Parathyroid adenoma (tissue), 2 donors: ENCODE measurements around the gene TECTB.

Experiments
- H2AFZ ChIP-seq: fragments of 300-600 bp; sonication (generic); one replicate; pipeline ENCODE4 v1.7.0; 2017; ENCODE audit warnings: antibody characterized with exemption, mild to moderate bottlenecking
- H3K27ac ChIP-seq: fragments of 300-600 bp; sonication (generic); one replicate; pipeline ENCODE4 v1.7.0; 2017
- H3K27me3 ChIP-seq: fragments of 300-600 bp; sonication (generic); one replicate; pipeline ENCODE4 v1.7.0; 2017; ENCODE audit warnings: low read length; ENCODE audit not compliant: control insufficient read depth, insufficient read depth
- H3K36me3 ChIP-seq: fragments of 300-600 bp; sonication (generic); one replicate; pipeline ENCODE4 v1.7.0; 2017; ENCODE audit warnings: low read length; ENCODE audit not compliant: control insufficient read depth, insufficient read depth
- H3K4me1 ChIP-seq: fragments of 300-600 bp; sonication (generic); one replicate; pipeline ENCODE4 v1.7.0; 2017; ENCODE audit warnings: control low read depth
- H3K4me2 ChIP-seq: fragments of 300-600 bp; sonication (generic); one replicate; pipeline ENCODE4 v1.7.0; 2017; ENCODE audit warnings: low read length
- H3K4me3 ChIP-seq: fragments of 300-600 bp; sonication (generic); one replicate; pipeline ENCODE4 v1.7.0; 2017; ENCODE audit warnings: low read depth, low read length
- H3K79me2 ChIP-seq: fragments of 300-600 bp; sonication (generic); one replicate; pipeline ENCODE4 v1.7.0; 2017; ENCODE audit warnings: control low read depth
- H3K9ac ChIP-seq: fragments of 300-600 bp; sonication (generic); one replicate; pipeline ENCODE4 v1.7.0; 2017; ENCODE audit warnings: mild to moderate bottlenecking
- H3K9me3 ChIP-seq: fragments of 300-600 bp; sonication (generic); one replicate; pipeline ENCODE4 v1.7.0; 2017; ENCODE audit warnings: low read length; ENCODE audit not compliant: control insufficient read depth
- CTCF ChIP-seq: fragments of 300-600 bp; sonication (generic); IDR thresholded peaks from one replicate; pipeline ENCODE4 v1.7.0; 2017; ENCODE audit warnings: antibody characterized with exemption, mild to moderate bottlenecking
- donor health status: primary hyperparathyroidism.

Gene TECTB

GRCh38 chr10:112333452-112333851 lies 50.3 kb downstream of the TECTB start:
- TF ChIP-seq CTCF = no peak
- H3K27me3 ChIP-seq = no peaks in the 10 kb centered on the region
- H3K4me2 ChIP-seq = no peak overlapping the region
- H3K79me2 ChIP-seq = no peaks in the 10 kb centered on the region
- no peak overlapping the region for H2AFZ ChIP-seq
- H3K9ac ChIP-seq = no peak overlapping the region
- H3K27ac ChIP-seq = no peak overlapping the region
- H3K9me3 ChIP-seq = no peaks in the 10 kb centered on the region
- H3K4me1 ChIP-seq = no peaks in the 10 kb centered on the region
- H3K36me3 ChIP-seq = no peaks in the 10 kb centered on the region
- no peak overlapping the region for H3K4me3 ChIP-seq

DNA sequence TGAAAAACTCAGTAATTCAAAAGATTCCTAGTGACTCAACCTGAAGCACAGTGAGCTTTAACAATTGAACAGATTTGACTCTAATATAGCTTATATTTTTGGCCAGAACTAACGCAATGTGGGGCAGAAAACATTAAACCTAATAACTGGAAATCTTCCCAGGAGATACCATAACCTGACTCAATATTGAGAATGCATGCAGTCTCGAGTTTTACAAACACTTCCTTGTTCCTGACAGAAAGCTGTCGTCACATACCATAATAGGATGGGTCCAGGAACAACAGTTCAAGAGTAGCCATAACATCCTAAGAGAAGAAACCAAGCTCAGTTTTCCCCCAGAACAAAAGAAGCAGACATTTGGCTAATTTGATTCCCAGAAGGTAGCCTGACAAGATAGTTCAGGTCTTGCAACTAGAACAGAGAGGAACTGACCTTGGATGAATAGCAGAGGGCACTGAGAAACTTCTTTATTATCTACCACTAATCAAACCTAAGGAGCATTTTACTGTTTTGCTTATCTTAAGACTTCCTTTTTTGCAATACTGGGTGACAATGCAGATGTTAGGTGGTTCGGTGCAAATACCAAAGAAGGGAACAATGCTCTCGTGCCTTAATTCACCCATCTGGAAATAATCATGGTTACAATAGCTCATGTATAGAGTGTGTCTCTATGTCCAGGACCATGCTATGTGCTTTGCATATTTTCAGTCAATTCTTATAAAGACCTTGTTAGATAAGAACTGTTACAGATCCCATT lies 52.1 kb downstream of the TECTB start:
- Histone ChIP-seq H3K36me3 (no peaks in the 10 kb centered on the region), H3K79me2 (no peaks in the 10 kb centered on the region), H3K4me2 (no peak overlapping the region), H3K4me1 (no peaks in the 10 kb centered on the region), H3K4me3 (no peak overlapping the region), H3K9ac (no peak overlapping the region), H3K27me3 (no peaks in the 10 kb centered on the region), H2AFZ (no peak overlapping the region), H3K27ac (no peak overlapping the region), H3K9me3 (no peaks in the 10 kb centered on the region)
- no peak for TF ChIP-seq CTCF

DNA sequence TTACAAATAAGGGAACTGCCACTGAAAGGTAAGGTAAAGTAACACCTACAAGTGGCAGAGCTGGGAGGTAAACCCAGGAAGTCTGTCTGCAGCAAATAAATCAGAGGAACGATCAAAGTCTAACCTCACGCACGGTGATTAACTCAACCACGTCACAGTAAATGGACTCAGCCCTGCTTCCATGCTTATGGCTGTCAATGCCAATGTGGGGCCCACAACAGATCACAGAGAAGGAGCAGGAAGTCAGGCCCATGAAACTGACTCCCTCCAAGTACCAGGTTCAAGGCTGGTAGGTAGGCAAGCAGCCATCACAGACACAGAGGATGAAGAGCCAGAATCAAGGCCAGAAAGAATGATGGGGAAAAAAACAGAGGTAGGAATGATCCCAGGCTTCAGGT lies 52.7 kb downstream of the TECTB start:
- TF ChIP-seq CTCF = no peak
- H3K79me2 ChIP-seq = no peaks in the 10 kb centered on the region
- H3K36me3 ChIP-seq = no peaks in the 10 kb centered on the region
- no peak overlapping the region for H3K27ac ChIP-seq
- no peak overlapping the region for H3K9ac ChIP-seq
- H3K4me2 ChIP-seq = no peak overlapping the region
- no peak overlapping the region for H2AFZ ChIP-seq
- no peak overlapping the region for H3K4me3 ChIP-seq
- H3K27me3 ChIP-seq = no peaks in the 10 kb centered on the region
- no peaks in the 10 kb centered on the region for H3K4me1 ChIP-seq
- no peaks in the 10 kb centered on the region for H3K9me3 ChIP-seq

DNA sequence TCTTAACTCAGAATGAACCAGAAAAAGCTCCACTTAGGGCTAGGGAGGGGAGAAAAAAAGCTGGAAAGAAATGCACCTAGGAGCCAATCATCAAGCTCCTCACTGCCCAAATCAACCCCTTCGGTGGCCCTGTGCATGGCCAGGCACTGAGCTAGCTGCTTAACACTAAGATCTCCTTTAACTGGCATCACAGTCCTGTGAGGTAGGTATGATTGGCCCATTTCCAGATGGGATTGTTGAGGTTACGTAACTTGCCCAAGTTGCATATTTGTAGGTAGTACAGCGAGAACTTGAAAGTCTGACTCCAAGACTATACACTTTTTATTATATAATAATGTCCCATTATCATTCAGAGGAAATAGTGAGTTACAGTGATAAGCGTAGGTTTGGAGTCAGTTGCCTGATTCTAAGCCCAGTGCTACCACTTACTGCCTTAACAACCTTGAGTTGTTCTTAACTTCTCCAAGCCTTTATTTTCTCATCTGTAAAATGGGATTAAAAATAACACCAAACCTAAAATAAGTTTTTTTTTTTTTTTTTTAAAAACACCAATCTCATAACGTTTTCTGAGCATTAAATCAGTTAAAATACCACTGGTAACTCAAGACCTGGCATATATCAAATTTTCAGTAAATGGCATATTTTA lies 53.5 kb downstream of the TECTB start:
- H3K79me2 ChIP-seq = no peaks in the 10 kb centered on the region
- no peak overlapping the region for H3K4me2 ChIP-seq
- H3K9me3 ChIP-seq = no peaks in the 10 kb centered on the region
- no peak overlapping the region for H3K27ac ChIP-seq
- H3K4me1 ChIP-seq = no peaks in the 10 kb centered on the region
- H3K36me3 ChIP-seq = no peaks in the 10 kb centered on the region
- no peaks in the 10 kb centered on the region for H3K27me3 ChIP-seq
- no peak for TF ChIP-seq CTCF
- H3K9ac ChIP-seq = no peak overlapping the region
- H2AFZ ChIP-seq = no peak overlapping the region
- no peak overlapping the region for H3K4me3 ChIP-seq

- Histone ChIP-seq H3K36me3 (no peaks in the 10 kb centered on the region), H3K9ac (no peak overlapping the region), H3K27me3 (no peaks in the 10 kb centered on the region), H3K79me2 (no peaks in the 10 kb centered on the region), H2AFZ (no peak overlapping the region), H3K4me3 (no peak overlapping the region), H3K9me3 (no peaks in the 10 kb centered on the region), H3K4me1 (no peaks in the 10 kb centered on the region), H3K4me2 (no peak overlapping the region), H3K27ac (no peak overlapping the region)
- no peak for TF ChIP-seq CTCF
Measured at GRCh38 chr10:112338957-112339356, 55.8 kb downstream of the TECTB start.
